ENCODE measurements around the gene CCDC51.

The CCDC51 gene

DNA sequence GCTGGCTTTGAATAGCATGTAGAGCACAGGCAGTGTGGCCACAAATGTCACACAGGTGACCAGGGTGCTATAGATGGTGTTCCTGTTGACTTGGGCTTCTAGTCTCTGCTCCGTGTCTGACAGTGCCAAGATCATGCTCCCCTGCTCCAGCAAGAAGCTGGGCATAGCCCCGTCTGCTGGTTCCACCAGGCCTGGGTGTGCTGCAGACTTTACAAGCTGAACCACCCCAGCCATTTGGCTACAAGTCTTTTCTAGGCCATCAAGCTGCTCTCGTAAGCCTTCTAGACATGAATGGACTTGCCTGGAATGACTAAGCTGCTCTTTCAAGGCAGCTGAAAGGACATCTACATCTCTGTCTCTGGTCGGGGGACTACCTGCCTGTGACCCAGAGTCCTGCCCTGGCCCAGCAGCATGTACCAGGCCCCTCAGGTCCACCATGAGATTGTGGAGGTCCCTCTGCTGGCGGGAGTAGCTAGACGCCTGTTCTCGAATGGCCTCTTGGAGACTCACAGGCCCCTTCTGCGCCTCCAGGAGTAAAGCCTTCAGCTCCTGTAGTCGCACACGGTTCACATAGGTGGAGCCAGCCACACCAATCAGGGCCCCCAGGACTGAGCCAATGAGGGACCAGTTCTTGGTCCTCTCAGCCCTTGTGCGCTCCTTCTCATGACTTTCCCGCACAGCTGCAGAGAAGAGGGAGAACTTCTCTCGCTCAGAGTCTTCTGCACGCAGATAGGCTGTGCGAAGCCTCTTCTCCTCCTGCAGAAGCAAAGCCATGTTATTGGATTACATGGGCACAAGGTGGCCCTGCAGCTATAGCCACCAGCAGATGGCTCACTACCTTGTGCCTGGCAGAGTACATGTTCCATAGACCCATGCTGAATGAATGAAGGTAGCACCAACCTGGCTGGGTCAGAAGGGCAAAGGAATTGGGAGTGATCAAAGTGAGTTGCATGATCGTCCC is 7.2 kb downstream of the CCDC51 start:
- TF ChIP-seq, protein P1, sequence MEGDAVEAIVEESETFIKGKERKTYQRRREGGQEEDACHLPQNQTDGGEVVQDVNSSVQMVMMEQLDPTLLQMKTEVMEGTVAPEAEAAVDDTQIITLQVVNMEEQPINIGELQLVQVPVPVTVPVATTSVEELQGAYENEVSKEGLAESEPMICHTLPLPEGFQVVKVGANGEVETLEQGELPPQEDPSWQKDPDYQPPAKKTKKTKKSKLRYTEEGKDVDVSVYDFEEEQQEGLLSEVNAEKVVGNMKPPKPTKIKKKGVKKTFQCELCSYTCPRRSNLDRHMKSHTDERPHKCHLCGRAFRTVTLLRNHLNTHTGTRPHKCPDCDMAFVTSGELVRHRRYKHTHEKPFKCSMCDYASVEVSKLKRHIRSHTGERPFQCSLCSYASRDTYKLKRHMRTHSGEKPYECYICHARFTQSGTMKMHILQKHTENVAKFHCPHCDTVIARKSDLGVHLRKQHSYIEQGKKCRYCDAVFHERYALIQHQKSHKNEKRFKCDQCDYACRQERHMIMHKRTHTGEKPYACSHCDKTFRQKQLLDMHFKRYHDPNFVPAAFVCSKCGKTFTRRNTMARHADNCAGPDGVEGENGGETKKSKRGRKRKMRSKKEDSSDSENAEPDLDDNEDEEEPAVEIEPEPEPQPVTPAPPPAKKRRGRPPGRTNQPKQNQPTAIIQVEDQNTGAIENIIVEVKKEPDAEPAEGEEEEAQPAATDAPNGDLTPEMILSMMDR (conservative IDR thresholded peaks at IDR 0.05; ENCODE audit: low read depth), result peak; percentile 37
- H3K27ac ChIP-seq, result peak overlapping the region; percentile 99
- ChIA-PET POLR2A (ENCODE audit: low non-redundant PET) (interaction anchor here (0.5 kb wide), 1 partner anchor 72 kb away, joined by 3 read pairs; no protein-coding TSS in a partner anchor), CTCF (interaction anchor here (0.6 to 1.8 kb wide), 3 partner anchors 32 to 245 kb away, joined by 5 to 12 read pairs (median 6); partner anchors contain the start of gene CDC25A)
- peak; percentile 73 for DNase-seq (ENCODE audit: low spot score)

DNA sequence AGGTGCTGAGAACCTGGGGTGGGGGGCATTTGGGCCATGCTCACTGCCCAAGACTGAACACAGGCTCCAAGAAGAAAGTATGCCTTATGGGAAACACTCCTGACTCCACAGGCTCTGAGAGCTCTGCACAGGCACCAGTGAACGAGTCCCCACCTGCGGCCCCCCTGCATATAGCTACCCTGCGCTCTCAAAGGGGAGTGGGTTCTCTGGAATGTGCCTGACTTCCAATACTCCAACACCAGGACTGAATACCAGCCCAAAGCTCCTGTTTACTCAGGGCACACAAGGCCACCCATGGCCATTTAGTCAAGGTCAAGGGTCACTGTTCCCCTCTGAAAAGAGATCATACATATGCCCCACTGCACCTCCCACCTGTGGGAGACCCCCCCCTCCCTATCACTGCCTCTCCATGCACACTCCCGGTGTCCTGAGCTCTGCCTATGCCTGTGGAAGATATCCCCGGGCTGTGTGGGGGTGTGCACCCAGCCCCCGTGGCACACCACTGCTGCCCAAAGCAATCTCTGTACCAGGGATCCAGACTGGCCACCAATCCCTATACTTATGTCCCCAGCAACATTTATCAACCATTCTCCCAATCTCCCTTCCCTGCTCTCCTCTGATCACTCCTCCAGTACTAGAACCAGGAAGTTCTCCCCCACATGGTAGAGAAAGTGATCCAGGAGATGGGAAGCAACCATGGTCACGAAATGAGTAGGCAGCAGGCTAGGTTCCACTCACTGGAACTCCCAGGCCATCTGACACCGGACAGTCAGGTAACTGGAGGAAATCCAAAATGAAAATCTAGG is 8.5 kb downstream of the CCDC51 start:
- ChIA-PET POLR2A (ENCODE audit: low non-redundant PET) (no interaction called here), CTCF (interaction anchor here (1.8 kb wide), 1 partner anchor 30 kb away, joined by 12 read pairs; no protein-coding TSS in a partner anchor)
- peak overlapping the region; percentile 99 for H3K27ac ChIP-seq
- TF ChIP-seq, protein P1 (conservative IDR thresholded peaks at IDR 0.05; ENCODE audit: low read depth), result no peak
- DNase-seq (ENCODE audit: low spot score), result no peak

GRCh38 chr3:48430708-48431101 is 9.2 kb downstream of the CCDC51 start:
- TF ChIP-seq, protein P1 (conservative IDR thresholded peaks at IDR 0.05; ENCODE audit: low read depth), result no peak
- CTCF ChIA-PET, result no interaction called here
- DNase-seq (ENCODE audit: low spot score), result no peak
- POLR2A ChIA-PET (ENCODE audit: low non-redundant PET), result interaction anchor here (0.6 kb wide), 1 partner anchor 15 kb away, joined by 3 read pairs; no protein-coding TSS in a partner anchor
- H3K27ac ChIP-seq, result peak overlapping the region; percentile 99

GRCh38 chr3:48429960-48430707 is 9.8 kb downstream of the CCDC51 start, which contains the start of gene PLXNB1:
TSS of gene PLXNB1 (minus strand) at chr3:48430086. CDS start at chr3:48424611, 5,475 bp downstream.
- H3K27ac ChIP-seq, result peak within 1 kb of the TSS; percentile 99

GRCh38 chr3:48429317-48429959 is 10.5 kb downstream of the CCDC51 start:
- H3K27ac ChIP-seq, result peak overlapping the region; percentile 99
- CTCF ChIA-PET, result no interaction called here
- TF ChIP-seq, protein P1 (conservative IDR thresholded peaks at IDR 0.05; ENCODE audit: low read depth), result no peak
- POLR2A ChIA-PET (ENCODE audit: low non-redundant PET), result no interaction called here
- peak; percentile 67 for DNase-seq (ENCODE audit: low spot score)

More at GRCh38 chr3:48429960-48430707, 9.8 kb downstream of the CCDC51 start, which contains the start of gene PLXNB1:
- peak; percentile 83 for DNase-seq (ENCODE audit: low spot score)
- CTCF ChIA-PET, result no interaction called here
- TF ChIP-seq, protein P1 (conservative IDR thresholded peaks at IDR 0.05; ENCODE audit: low read depth), result no peak
- POLR2A ChIA-PET (ENCODE audit: low non-redundant PET), result interaction anchor here (0.6 kb wide), 1 partner anchor 16 kb away, joined by 3 read pairs; no protein-coding TSS in a partner anchor
